GM21786 (cell line): ENCODE results near the gene MVB12B.

Source experiments
- ATAC-seq: cut with Tn5 transposase; IDR thresholded peaks from one replicate; pipeline ENCODE4 v1.9.1; 2021; ENCODE audit not compliant: unreplicated experiment

MVB12B gene

GRCh38 chr9:126502417-126503332 lies 176.0 kb downstream of the MVB12B start:
- no peak for ATAC-seq

- no peak for ATAC-seq
These were observed 176.9 kb downstream of the MVB12B start for GRCh38 chr9:126503333-126504085.

- ATAC-seq, result no peak
These were observed 177.7 kb downstream of the MVB12B start for GRCh38 chr9:126504086-126504976.

- no peak for ATAC-seq
These were observed 178.4 kb downstream of the MVB12B start for GRCh38 chr9:126504977-126505455.

GRCh38 chr9:126505697-126506346 lies 179.2 kb downstream of the MVB12B start:
- no peak for ATAC-seq

- ATAC-seq, result no peak
These were observed 180.0 kb downstream of the MVB12B start for GRCh38 chr9:126506361-126507317.

- no peak for ATAC-seq
These were observed 180.9 kb downstream of the MVB12B start for GRCh38 chr9:126507318-126508109.

- ATAC-seq, result no peak
These were observed 181.6 kb downstream of the MVB12B start for GRCh38 chr9:126508171-126508591.

GRCh38 chr9:126508928-126509327 lies 182.3 kb downstream of the MVB12B start:
- ATAC-seq, result no peak

- no peak for ATAC-seq
These were observed 183.1 kb downstream of the MVB12B start for GRCh38 chr9:126509718-126510117.

GRCh38 chr9:126510564-126510963 lies 183.9 kb downstream of the MVB12B start:
- no peak for ATAC-seq

GRCh38 chr9:126511411-126511810 lies 184.8 kb downstream of the MVB12B start:
- ATAC-seq, result no peak

GRCh38 chr9:126513159-126514036 lies 186.8 kb downstream of the MVB12B start:
- no peak for ATAC-seq

- no peak for ATAC-seq
These were observed 187.6 kb downstream of the MVB12B start for GRCh38 chr9:126514037-126514821.

- no peak for ATAC-seq
These were observed 188.6 kb downstream of the MVB12B start for GRCh38 chr9:126515001-126515872.
